Measurements from ENCODE around the gene PIK3R3. TPM values are rescaled to one million over a fixed set of nuclear protein-coding genes. Genes with fewer than 3 reads are reported as not detected.
A peak's percentile ranks its signal among the peaks of the same experiment; 100 is the strongest.

PIK3R3 gene
- total and polyA plus RNA-seq, 5 donors from 2014 or later, result 3.2 to 7.7 (median 4.9) TPM

DNA sequence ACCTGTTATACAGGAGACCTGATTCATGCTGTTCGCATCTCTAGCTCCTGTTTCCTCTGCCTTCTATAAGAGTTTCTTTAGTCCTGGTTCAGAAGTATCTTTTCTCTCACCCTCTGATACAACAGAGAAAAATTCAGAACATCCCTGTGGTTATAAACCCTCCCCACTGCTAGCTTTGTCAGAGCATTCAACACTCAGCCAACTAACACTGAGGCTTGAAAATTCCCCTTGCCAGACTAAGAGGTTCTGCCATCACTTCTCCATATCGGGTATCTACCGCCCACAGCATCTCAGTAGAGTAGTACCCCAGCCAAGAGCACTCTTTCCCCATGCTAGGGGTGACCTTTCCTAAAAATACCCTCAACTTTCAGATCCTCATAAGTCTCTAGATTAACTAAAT is 19.6 kb upstream of the PIK3R3 start:
- ATAC-seq (ENCODE audit: low read depth in 2 of 2), result peak in 1 of 2 donors; percentile 46
- no peak overlapping the region for H3K4me3 Mint-ChIP-seq

DNA sequence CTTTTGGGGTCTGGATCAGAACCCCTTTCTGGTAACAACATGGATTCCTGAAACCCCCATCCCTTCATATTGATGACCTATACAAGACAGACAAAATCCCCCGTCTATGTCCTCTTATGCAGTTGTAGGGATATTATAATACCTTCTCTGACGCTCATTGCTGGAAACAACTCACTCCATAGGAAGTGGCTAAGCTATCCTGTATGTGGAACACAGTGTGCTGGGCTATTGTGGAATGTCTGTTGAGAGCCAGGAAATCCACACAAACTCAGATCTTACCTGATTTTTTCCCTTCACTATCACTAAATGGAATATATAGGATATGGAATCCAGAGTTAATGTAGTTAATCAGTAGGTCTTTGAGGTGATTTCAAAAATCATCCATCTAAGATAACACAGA is 17.7 kb upstream of the PIK3R3 start:
- H3K9me3 ChIP-seq (ENCODE audit: control insufficient read depth in 2 of 2, low read length in 2 of 2), result no peaks in the 10 kb centered on the region
- H3K27ac ChIP-seq (ENCODE audit: insufficient read depth, low read length, poor library complexity, severe bottlenecking), result no peak overlapping the region
- H3K36me3 ChIP-seq (ENCODE audit: control insufficient read depth, insufficient read depth, low read length), result no peaks in the 10 kb centered on the region
- Mint-ChIP-seq H3K27ac (no peak overlapping the region), H3K27me3 (peaks cover 31% of the 10 kb centered on the region), H3K4me3 (no peak overlapping the region), H3K9me3 (peaks cover 0 to 6% (median 0%) of the 10 kb centered on the region in 7 donors), H3K36me3 (no peaks in the 10 kb centered on the region), H3K4me1 (no peaks in the 10 kb centered on the region)
- no peaks in the 10 kb centered on the region for H3K4me1 ChIP-seq (ENCODE audit: control insufficient read depth, insufficient read depth, low read length, poor library complexity, severe bottlenecking)
- DNase-seq (no peak), ATAC-seq (ENCODE audit: low read depth in 2 of 2) (no peak)
- no peak overlapping the region for H3K4me3 ChIP-seq (ENCODE audit: low read depth, low read length)
- no peaks in the 10 kb centered on the region for H3K27me3 ChIP-seq (ENCODE audit: control insufficient read depth, insufficient read depth, low read length)

More for the DNA sequence above, 19.6 kb upstream of the PIK3R3 start:
- Mint-ChIP-seq H3K36me3 (no peaks in the 10 kb centered on the region), H3K27me3 (peaks cover 31% of the 10 kb centered on the region), H3K9me3 (peaks cover 0 to 6% (median 0%) of the 10 kb centered on the region in 7 donors), H3K4me1 (no peaks in the 10 kb centered on the region), H3K27ac (peak overlapping the region in 1 of 3 donors; percentile 14)
- Histone ChIP-seq H3K4me1 (ENCODE audit: control insufficient read depth, insufficient read depth, low read length, poor library complexity, severe bottlenecking) (no peaks in the 10 kb centered on the region), H3K27me3 (ENCODE audit: control insufficient read depth, insufficient read depth, low read length) (no peaks in the 10 kb centered on the region), H3K36me3 (ENCODE audit: control insufficient read depth, insufficient read depth, low read length) (no peaks in the 10 kb centered on the region), H3K4me3 (ENCODE audit: low read depth, low read length) (no peak overlapping the region), H3K9me3 (ENCODE audit: control insufficient read depth in 2 of 2, low read length in 2 of 2) (no peaks in the 10 kb centered on the region), H3K27ac (ENCODE audit: insufficient read depth, low read length, poor library complexity, severe bottlenecking) (no peak overlapping the region)
- no peak for DNase-seq

DNA sequence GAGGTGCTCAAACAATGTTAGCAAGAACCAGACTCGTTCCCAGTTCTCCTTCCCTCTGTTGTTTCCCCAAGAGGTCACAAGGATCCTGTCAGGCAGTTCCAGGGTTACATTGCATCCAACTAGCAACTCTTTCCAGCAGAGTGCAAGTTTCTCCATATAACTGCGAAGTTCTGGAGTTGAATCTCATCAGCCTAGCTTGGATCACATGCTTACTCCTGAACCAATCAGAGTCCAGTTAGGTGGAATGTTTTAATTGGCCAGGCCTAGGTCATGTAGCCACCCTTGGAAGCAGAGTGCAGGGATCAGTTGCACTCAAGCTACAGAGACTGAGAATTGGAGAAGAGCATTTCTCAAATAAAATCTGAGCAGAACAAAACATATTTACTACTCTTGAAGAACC is 15.9 kb upstream of the PIK3R3 start:
- ATAC-seq (ENCODE audit: low read depth in 2 of 2), result no peak
- H3K27ac Mint-ChIP-seq, result no peak overlapping the region

DNA sequence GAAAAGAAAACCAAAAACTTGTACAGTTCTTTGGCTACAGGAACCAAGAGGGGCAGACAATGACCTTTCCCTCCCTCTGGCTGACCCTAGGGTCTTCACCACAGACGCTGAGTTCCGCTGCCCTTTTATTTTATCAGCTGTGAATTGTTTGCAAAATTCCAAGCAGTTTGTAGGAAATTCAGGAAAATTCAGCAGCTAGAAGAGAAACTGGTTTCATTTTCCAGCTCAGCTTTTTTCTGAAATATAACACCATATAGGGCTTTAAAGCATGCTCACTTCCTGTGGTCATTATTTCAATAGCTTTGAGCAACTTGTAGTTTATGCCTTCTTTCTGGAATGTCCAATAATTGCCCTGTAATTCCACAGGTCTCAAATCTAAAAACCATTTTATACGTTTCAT is 5.5 kb upstream of the PIK3R3 start:
- no peak overlapping the region for H3K4me3 Mint-ChIP-seq
- H3K27ac Mint-ChIP-seq, result no peak overlapping the region
- Histone ChIP-seq H3K27me3 (ENCODE audit: control insufficient read depth, insufficient read depth, low read length) (peaks cover 5% of the 10 kb centered on the region), H3K4me1 (ENCODE audit: control insufficient read depth, insufficient read depth, low read length, poor library complexity, severe bottlenecking) (peaks cover 6% of the 10 kb centered on the region), H3K27ac (ENCODE audit: insufficient read depth, low read length, poor library complexity, severe bottlenecking) (no peak overlapping the region), H3K9me3 (ENCODE audit: control insufficient read depth in 2 of 2, low read length in 2 of 2) (no peaks in the 10 kb centered on the region), H3K36me3 (ENCODE audit: control insufficient read depth, insufficient read depth, low read length) (no peaks in the 10 kb centered on the region), H3K4me3 (ENCODE audit: low read depth, low read length) (no peak overlapping the region)
- H3K4me1 Mint-ChIP-seq, result peaks cover 0 to 11% (median 4%) of the 10 kb centered on the region in 4 donors
- H3K27me3 Mint-ChIP-seq, result peaks cover 16% of the 10 kb centered on the region
- ATAC-seq (ENCODE audit: low read depth in 2 of 2), result no peak
- H3K36me3 Mint-ChIP-seq, result no peaks in the 10 kb centered on the region
- DNase-seq, result no peak
- H3K9me3 Mint-ChIP-seq, result peaks cover 0 to 5% (median 0%) of the 10 kb centered on the region in 7 donors

More for the DNA sequence above, 15.9 kb upstream of the PIK3R3 start:
- Mint-ChIP-seq H3K9me3 (peaks cover 0 to 4% (median 0%) of the 10 kb centered on the region in 7 donors), H3K4me3 (no peak overlapping the region), H3K36me3 (no peaks in the 10 kb centered on the region), H3K4me1 (no peaks in the 10 kb centered on the region), H3K27me3 (peaks cover 31% of the 10 kb centered on the region)
- no peak overlapping the region for H3K27ac ChIP-seq (ENCODE audit: insufficient read depth, low read length, poor library complexity, severe bottlenecking)
- no peak for DNase-seq
- no peaks in the 10 kb centered on the region for H3K9me3 ChIP-seq (ENCODE audit: control insufficient read depth in 2 of 2, low read length in 2 of 2)
- H3K36me3 ChIP-seq (ENCODE audit: control insufficient read depth, insufficient read depth, low read length), result no peaks in the 10 kb centered on the region
- H3K4me3 ChIP-seq (ENCODE audit: low read depth, low read length), result no peak overlapping the region
- H3K4me1 ChIP-seq (ENCODE audit: control insufficient read depth, insufficient read depth, low read length, poor library complexity, severe bottlenecking), result no peaks in the 10 kb centered on the region
- no peaks in the 10 kb centered on the region for H3K27me3 ChIP-seq (ENCODE audit: control insufficient read depth, insufficient read depth, low read length)

DNA sequence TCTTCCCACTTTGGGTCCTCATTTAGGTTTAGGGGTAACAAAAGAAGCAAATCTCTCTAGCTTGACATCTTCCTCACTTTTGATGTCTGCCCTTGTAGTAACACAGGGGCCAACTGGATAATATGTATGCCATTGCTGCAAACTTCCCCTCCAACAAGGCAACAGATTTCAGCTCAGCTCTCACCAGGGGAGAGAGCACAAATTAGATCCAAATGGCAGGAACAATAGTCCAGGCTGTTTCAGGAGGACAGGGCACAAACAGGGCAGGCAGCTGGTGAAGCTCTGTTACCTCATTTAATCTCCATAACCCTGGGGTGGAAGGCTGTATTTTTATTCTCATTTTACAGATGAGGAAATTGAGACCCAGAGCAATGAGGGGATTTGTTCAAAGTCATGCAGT is 4.3 kb upstream of the PIK3R3 start:
- Mint-ChIP-seq H3K27me3 (peaks cover 26% of the 10 kb centered on the region), H3K9me3 (peaks cover 0 to 5% (median 0%) of the 10 kb centered on the region in 7 donors), H3K27ac (peak overlapping the region in 1 of 3 donors; percentile 5), H3K36me3 (no peaks in the 10 kb centered on the region), H3K4me1 (peaks cover 0 to 18% (median 8%) of the 10 kb centered on the region in 4 donors), H3K4me3 (peak overlapping the region in 1 of 4 donors; percentile 17)
- no peak for DNase-seq
- H3K9me3 ChIP-seq (ENCODE audit: control insufficient read depth in 2 of 2, low read length in 2 of 2), result no peaks in the 10 kb centered on the region
- H3K4me1 ChIP-seq (ENCODE audit: control insufficient read depth, insufficient read depth, low read length, poor library complexity, severe bottlenecking), result peaks cover 11% of the 10 kb centered on the region
- no peak for ATAC-seq (ENCODE audit: low read depth in 2 of 2)
- H3K4me3 ChIP-seq (ENCODE audit: low read depth, low read length), result no peak overlapping the region
- H3K27ac ChIP-seq (ENCODE audit: insufficient read depth, low read length, poor library complexity, severe bottlenecking), result no peak overlapping the region
- H3K36me3 ChIP-seq (ENCODE audit: control insufficient read depth, insufficient read depth, low read length), result no peaks in the 10 kb centered on the region
- peaks cover 5% of the 10 kb centered on the region for H3K27me3 ChIP-seq (ENCODE audit: control insufficient read depth, insufficient read depth, low read length)

DNA sequence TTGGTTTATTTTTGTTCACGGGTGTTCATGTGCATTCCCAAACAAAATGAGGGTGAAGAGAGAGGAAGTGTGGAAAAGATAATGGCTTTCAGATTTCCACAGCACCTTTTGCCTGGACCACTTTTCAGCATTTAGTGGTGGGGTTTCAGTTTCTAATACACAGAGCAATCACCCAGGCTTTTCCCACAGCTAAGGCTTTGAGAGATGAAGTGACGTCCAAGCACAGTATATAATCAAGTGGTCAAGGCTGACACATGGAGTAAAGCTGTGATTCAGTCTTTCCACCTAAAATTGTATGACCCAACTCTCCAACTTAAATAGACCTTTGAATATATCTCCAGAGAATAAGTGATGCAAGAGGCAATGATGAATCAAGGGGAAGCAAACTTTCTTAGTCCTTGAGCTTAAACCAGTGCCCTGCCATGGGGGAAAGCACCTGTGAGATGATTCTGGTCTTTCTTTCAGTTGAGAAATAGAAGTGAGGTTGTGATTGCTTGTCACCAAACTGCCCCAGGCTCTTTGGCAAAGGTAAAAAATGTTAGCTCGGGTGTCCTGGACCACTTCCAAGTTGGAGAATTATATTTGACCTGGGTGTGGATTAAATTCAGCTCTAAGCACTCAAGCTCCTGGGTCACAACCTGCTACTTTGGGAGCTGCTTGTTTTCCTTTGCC is 2.4 kb upstream of the PIK3R3 start:
- peaks cover 0 to 5% (median 0%) of the 10 kb centered on the region in 7 donors for H3K9me3 Mint-ChIP-seq
- peak overlapping the region in 1 of 3 donors; percentile 18 for H3K27ac Mint-ChIP-seq
- Histone ChIP-seq H3K9me3 (ENCODE audit: control insufficient read depth in 2 of 2, low read length in 2 of 2) (no peaks in the 10 kb centered on the region), H3K27me3 (ENCODE audit: control insufficient read depth, insufficient read depth, low read length) (peaks cover 18% of the 10 kb centered on the region), H3K4me3 (ENCODE audit: low read depth, low read length) (no peak overlapping the region), H3K36me3 (ENCODE audit: control insufficient read depth, insufficient read depth, low read length) (no peaks in the 10 kb centered on the region), H3K27ac (ENCODE audit: insufficient read depth, low read length, poor library complexity, severe bottlenecking) (no peak overlapping the region), H3K4me1 (ENCODE audit: control insufficient read depth, insufficient read depth, low read length, poor library complexity, severe bottlenecking) (peaks cover 22% of the 10 kb centered on the region)
- peaks cover 0 to 36% (median 17%) of the 10 kb centered on the region in 4 donors for H3K4me1 Mint-ChIP-seq
- peaks cover 37% of the 10 kb centered on the region for H3K27me3 Mint-ChIP-seq
- H3K4me3 Mint-ChIP-seq, result peak overlapping the region in 1 of 4 donors; percentile 15
- H3K36me3 Mint-ChIP-seq, result no peaks in the 10 kb centered on the region
- no peak for DNase-seq
- no peak for ATAC-seq (ENCODE audit: low read depth in 2 of 2)

DNA sequence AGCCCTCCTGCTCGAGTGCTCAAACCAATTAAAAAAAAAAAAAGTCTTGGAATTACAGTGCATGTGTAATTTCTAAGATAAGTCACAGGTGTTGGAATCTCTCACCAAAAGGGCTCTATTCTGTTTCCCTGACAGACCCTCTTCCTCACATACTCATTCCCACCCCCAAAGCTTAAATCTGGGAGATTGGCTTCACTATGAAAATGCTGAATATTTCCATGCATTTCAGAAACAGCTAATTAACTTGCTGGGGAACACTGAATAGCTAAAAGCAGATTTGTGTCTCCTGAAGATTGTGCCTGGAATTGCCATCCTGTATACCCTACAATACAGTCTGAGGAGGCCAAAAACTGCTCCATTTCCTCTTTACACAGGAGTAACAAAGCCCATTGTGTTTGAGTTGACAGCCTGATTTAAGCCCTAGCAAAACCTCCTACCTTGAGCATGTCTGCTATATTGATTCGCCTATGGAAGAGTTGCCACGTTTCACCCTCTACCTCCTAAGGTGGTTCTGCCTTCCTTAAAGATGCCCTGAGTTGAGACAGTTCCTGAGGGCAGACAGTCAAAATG is 1.4 kb upstream of the PIK3R3 start:
- H3K27ac ChIP-seq (ENCODE audit: insufficient read depth, low read length, poor library complexity, severe bottlenecking), result no peak overlapping the region
- peak overlapping the region; percentile 93 to 99 (median 96) for H3K4me3 Mint-ChIP-seq

More for the DNA sequence above, 1.4 kb upstream of the PIK3R3 start:
- Histone ChIP-seq H3K4me1 (ENCODE audit: control insufficient read depth, insufficient read depth, low read length, poor library complexity, severe bottlenecking) (peaks cover 22% of the 10 kb centered on the region), H3K9me3 (ENCODE audit: control insufficient read depth in 2 of 2, low read length in 2 of 2) (no peaks in the 10 kb centered on the region), H3K36me3 (ENCODE audit: control insufficient read depth, insufficient read depth, low read length) (no peaks in the 10 kb centered on the region), H3K27me3 (ENCODE audit: control insufficient read depth, insufficient read depth, low read length) (peaks cover 20% of the 10 kb centered on the region), H3K4me3 (ENCODE audit: low read depth, low read length) (peak overlapping the region; percentile 72)
- Mint-ChIP-seq H3K27me3 (peaks cover 42% of the 10 kb centered on the region), H3K9me3 (peaks cover 0 to 4% (median 0%) of the 10 kb centered on the region in 7 donors), H3K4me1 (peaks cover 0 to 36% (median 17%) of the 10 kb centered on the region in 4 donors), H3K36me3 (no peaks in the 10 kb centered on the region), H3K27ac (peak overlapping the region in 1 of 3 donors; percentile 86)
- DNase-seq, result no peak
- ATAC-seq (ENCODE audit: low read depth in 2 of 2), result no peak

Measured in CD4-positive, CD25-positive, alpha-beta regulatory T cell (primary cell).